ENCODE measurements around the gene RTBDN. TPM values are rescaled to one million over a fixed set of nuclear protein-coding genes. Genes with fewer than 3 reads are reported as not detected.

Gene RTBDN
- total RNA-seq, 1 donor from 2014 or later, result not detected

DNA sequence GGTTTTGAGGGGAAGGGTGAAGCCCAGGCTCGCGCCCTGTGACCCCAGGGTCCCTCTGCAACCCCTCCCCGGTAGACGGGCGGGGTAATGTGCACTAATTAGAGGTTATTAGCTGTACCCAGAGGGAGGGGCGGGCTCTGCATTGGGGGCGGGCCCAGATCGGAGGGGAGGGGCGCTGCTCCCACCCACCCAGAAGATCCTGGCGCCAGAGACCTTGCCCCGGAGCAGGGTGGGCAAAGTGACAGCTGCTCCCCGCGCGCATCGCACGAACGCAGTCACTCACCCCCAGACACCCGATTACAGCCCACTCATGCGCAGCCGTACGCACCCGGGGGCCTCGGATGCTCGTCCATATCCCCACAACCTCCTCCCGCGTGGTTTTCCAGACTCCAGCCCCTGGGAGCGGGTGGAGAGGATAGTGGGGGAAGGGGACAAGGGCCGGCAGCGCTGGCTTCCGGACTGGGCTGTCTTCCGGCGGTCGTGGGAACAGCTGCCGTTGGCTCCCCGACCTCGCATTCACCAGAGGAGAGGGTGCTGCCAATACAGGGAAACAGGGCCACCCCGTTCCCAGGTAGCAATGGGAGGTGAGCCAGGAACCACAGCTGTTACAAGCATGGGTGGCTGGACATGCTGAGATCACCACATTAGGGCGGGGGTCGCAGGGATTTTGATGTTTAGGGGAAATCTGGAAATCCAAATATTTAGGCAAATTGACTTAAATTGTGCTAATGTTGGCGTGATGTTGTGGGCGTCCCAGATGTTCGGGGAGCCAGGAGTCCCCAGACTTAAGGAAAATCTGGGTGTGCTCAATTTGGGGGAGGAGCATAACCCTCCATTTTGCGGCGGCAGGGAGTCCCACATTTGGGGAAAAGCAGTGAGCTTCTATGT, 56.1 kb downstream of the RTBDN start:
- H3K27ac ChIP-seq, result peak overlapping the region; percentile 93
- peak; percentile 86 for DNase-seq
- H3K9me3 ChIP-seq, result no peaks in the 10 kb centered on the region
- intact Hi-C loops (cut with DNase I), result no loop called here
- H3K4me1 ChIP-seq, result peaks cover 30% of the 10 kb centered on the region
- peak; percentile 26 for ATAC-seq
- H3K27me3 ChIP-seq, result no peaks in the 10 kb centered on the region
- peak overlapping the region; percentile 72 for H3K4me3 ChIP-seq
- TF ChIP-seq, protein P1, sequence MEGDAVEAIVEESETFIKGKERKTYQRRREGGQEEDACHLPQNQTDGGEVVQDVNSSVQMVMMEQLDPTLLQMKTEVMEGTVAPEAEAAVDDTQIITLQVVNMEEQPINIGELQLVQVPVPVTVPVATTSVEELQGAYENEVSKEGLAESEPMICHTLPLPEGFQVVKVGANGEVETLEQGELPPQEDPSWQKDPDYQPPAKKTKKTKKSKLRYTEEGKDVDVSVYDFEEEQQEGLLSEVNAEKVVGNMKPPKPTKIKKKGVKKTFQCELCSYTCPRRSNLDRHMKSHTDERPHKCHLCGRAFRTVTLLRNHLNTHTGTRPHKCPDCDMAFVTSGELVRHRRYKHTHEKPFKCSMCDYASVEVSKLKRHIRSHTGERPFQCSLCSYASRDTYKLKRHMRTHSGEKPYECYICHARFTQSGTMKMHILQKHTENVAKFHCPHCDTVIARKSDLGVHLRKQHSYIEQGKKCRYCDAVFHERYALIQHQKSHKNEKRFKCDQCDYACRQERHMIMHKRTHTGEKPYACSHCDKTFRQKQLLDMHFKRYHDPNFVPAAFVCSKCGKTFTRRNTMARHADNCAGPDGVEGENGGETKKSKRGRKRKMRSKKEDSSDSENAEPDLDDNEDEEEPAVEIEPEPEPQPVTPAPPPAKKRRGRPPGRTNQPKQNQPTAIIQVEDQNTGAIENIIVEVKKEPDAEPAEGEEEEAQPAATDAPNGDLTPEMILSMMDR (IDR thresholded peaks at IDR 0.05), result no peak
- H3K36me3 ChIP-seq, result no peaks in the 10 kb centered on the region

DNA sequence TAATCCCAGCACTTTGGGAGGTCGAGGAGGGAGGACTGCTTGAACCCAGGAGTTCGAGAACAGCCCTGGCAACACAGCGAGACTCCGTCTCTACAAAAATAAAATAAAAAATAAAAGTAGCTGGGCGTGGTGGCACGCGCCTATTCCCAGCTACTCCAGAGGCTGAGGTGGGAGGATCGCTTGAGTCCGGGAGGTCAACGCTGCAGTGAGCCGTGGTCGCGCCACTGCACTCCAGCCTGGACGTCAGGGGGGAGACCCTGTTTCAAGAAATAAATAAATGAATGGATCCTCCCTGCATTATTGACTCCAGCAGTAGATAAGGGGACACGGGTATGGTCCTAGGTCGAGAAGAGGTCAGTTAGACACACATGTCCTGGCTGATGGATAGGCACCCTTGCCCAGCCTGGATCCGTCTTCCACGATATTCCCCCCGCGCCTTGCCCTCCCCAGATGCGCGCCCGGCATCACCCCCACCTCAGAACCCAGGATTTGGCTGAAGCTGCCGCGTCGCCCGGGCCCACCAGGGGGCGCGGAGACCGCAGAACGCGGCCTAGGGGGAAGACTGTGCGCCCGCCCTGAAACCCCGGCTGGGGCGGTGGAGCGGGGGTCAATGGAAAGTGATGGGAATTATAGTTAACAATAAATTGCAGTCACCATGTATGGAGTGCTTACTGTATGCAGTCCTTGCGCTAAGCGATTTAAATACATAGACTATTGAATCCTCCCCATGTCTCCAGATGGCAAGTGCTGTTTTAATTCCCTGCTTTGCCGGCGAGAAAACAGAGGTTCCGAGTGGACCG, 57.0 kb downstream of the RTBDN start:
- Histone ChIP-seq H3K27me3 (no peaks in the 10 kb centered on the region), H3K27ac (peak overlapping the region; percentile 93), H3K4me3 (peak overlapping the region; percentile 72), H3K4me1 (peaks cover 24% of the 10 kb centered on the region), H3K9me3 (no peaks in the 10 kb centered on the region), H3K36me3 (no peaks in the 10 kb centered on the region)
- DNase-seq (peak; percentile 93), ATAC-seq (peak; percentile 57)
- TF ChIP-seq, protein P1 (IDR thresholded peaks at IDR 0.05), result peak; percentile 96
- intact Hi-C loops (cut with DNase I), result loop anchor here (2.0 kb wide), 1 partner anchor 19 kb away; no protein-coding TSS in a partner anchor

Small RNAs within 50 kb of the gene (microRNA-seq; reads per million reads assigned to microRNA genes)
- gene MIR5684 (ENCODE audit: borderline microRNAs expressed) (not detected), gene MIR6794 (ENCODE audit: borderline microRNAs expressed) (not detected)

Other genes with a start within 250 kb of the RTBDN start
- gene ZNF490, start 223.8 kb downstream of the RTBDN start, total RNA-seq, result 12.2 TPM
- gene ZNF791, start 223.7 kb downstream of the RTBDN start, total RNA-seq, result 29.7 TPM
- gene MAN2B1, start 167.8 kb downstream of the RTBDN start, total RNA-seq, result 174 TPM
- 10.9 TPM for gene WDR83, start 167.8 kb downstream of the RTBDN start, total RNA-seq
- 70.5 TPM for gene DHPS, start 152.7 kb downstream of the RTBDN start, total RNA-seq
- gene GNG14, start 146.6 kb downstream of the RTBDN start, total RNA-seq, result not detected
- 4.3 TPM for gene FBXW9, start 137.9 kb downstream of the RTBDN start, total RNA-seq
- gene TNPO2, start 110.6 kb downstream of the RTBDN start, total RNA-seq, result 49.0 TPM
- 144 TPM for gene TRIR, start 99.9 kb downstream of the RTBDN start, total RNA-seq
- gene GET3, start 97.1 kb downstream of the RTBDN start, total RNA-seq, result 55.2 TPM
- not detected for gene BEST2, start 82.8 kb downstream of the RTBDN start, total RNA-seq
- gene HOOK2, start 59.0 kb downstream of the RTBDN start, total RNA-seq, result 65.3 TPM
- 174 TPM for gene JUNB, start 43.1 kb downstream of the RTBDN start, total RNA-seq
- gene PRDX2, start 32.8 kb downstream of the RTBDN start, total RNA-seq, result 123 TPM
- gene THSD8, start 32.5 kb downstream of the RTBDN start, total RNA-seq, result 2.8 TPM
- gene RNASEH2A, start 28.0 kb downstream of the RTBDN start, total RNA-seq, result 7.4 TPM
- not detected for gene MAST1, start 3.9 kb upstream of the RTBDN start, total RNA-seq
- 61.0 TPM for gene DNASE2, start 46.9 kb upstream of the RTBDN start, total RNA-seq
- not detected for gene KLF1, start 52.6 kb upstream of the RTBDN start, total RNA-seq
- 21.0 TPM for gene GCDH, start 56.6 kb upstream of the RTBDN start, total RNA-seq
- gene SYCE2, start 84.7 kb upstream of the RTBDN start, total RNA-seq, result not detected
- gene FARSA, start 99.1 kb upstream of the RTBDN start, total RNA-seq, result 39.5 TPM
- gene CALR, start 104.0 kb upstream of the RTBDN start, total RNA-seq, result 991 TPM
- 109 TPM for gene RAD23A, start 111.3 kb upstream of the RTBDN start, total RNA-seq
- gene GADD45GIP1, start 122.6 kb upstream of the RTBDN start, total RNA-seq, result 16.4 TPM
- not detected for gene DAND5, start 135.0 kb upstream of the RTBDN start, total RNA-seq
- gene NFIX, start 160.9 kb upstream of the RTBDN start, total RNA-seq, result 168 TPM